ENCODE results near the gene PIP5K1A. TPM values are rescaled to one million over a fixed set of nuclear protein-coding genes. Genes with fewer than 3 reads are reported as not detected.
A peak's percentile ranks its signal among the peaks of the same experiment; 100 is the strongest.

The PIP5K1A gene
- total RNA-seq, 2 experiments from 2014 or later: 63.1 to 66.1 TPM

- DNase-seq: peak; percentile 55
- ATAC-seq: no peak
- H3K27ac Mint-ChIP-seq: peak overlapping the region; percentile 98
- intact Hi-C loops (cut with micrococcal nuclease): loop anchor here (5.0 kb wide), 1 partner anchor 152 kb away; the partner anchor contains the start of genes MINDY1 and PRUNE1
- peaks cover 53% of the 10 kb centered on the region for H3K36me3 Mint-ChIP-seq (ENCODE audit: low read depth)
- peak overlapping the region; percentile 97 for H3K4me3 Mint-ChIP-seq
- no peaks in the 10 kb centered on the region for H3K27me3 Mint-ChIP-seq
- no peak for TF ChIP-seq CTCF (IDR thresholded peaks at IDR 0.05)
- H3K9me3 Mint-ChIP-seq: no peaks in the 10 kb centered on the region
- peaks cover 56% of the 10 kb centered on the region for H3K4me1 Mint-ChIP-seq (ENCODE audit: low read depth)
- POLR2A ChIA-PET: interaction anchor here (0.6 to 2.9 kb wide), 10 partner anchors 7 to 168 kb away, joined by 3 to 21 read pairs (median 4); partner anchors contain the start of genes CDC42SE1, GABPB2, LYSMD1 and MLLT11
- CTCF ChIA-PET: interaction anchor here (0.7 to 9.7 kb wide), 8 partner anchors 10 to 134 kb away, joined by 3 to 298 read pairs (median 4); partner anchors contain the start of gene GABPB2
Measured at GRCh38 chr1:151158751-151159251, 39.6 kb upstream of the PIP5K1A start.

- CTCF ChIA-PET: interaction anchor here (0.7 to 9.7 kb wide), 6 partner anchors 11 to 135 kb away, joined by 3 to 298 read pairs (median 4); no protein-coding TSS in a partner anchor
Measured at GRCh38 chr1:151159373-151159772, 39.0 kb upstream of the PIP5K1A start.

GRCh38 chr1:151164732-151165280, 33.5 kb upstream of the PIP5K1A start:
- no peak for DNase-seq
- intact Hi-C loops (cut with micrococcal nuclease): loop anchor here (1.0 kb wide), 1 partner anchor 9 kb away; the partner anchor contains the start of gene TNFAIP8L2
- Mint-ChIP-seq H3K4me3 (peak overlapping the region; percentile 91), H3K4me1 (ENCODE audit: low read depth) (peaks cover 57% of the 10 kb centered on the region), H3K27me3 (no peaks in the 10 kb centered on the region), H3K27ac (peak overlapping the region; percentile 94), H3K36me3 (ENCODE audit: low read depth) (peaks cover 53% of the 10 kb centered on the region), H3K9me3 (no peaks in the 10 kb centered on the region)
- ChIA-PET POLR2A (interaction anchor here (0.9 to 3.3 kb wide), 4 partner anchors 7 to 141 kb away, joined by 3 to 25 read pairs (median 12); partner anchors contain the start of genes TNFAIP8L2 and VPS72), CTCF (interaction anchor here (0.9 to 2.4 kb wide), 2 partner anchors 8 to 65 kb away, joined by 6 to 7 read pairs; partner anchors contain the start of gene TNFAIP8L2)
- ATAC-seq: no peak
- TF ChIP-seq CTCF (IDR thresholded peaks at IDR 0.05): no peak

More at GRCh38 chr1:151159373-151159772, 39.0 kb upstream of the PIP5K1A start:
- Mint-ChIP-seq H3K4me3 (peak overlapping the region; percentile 97), H3K27ac (peak overlapping the region; percentile 98), H3K36me3 (ENCODE audit: low read depth) (peaks cover 57% of the 10 kb centered on the region), H3K4me1 (ENCODE audit: low read depth) (peaks cover 60% of the 10 kb centered on the region), H3K27me3 (no peaks in the 10 kb centered on the region), H3K9me3 (no peaks in the 10 kb centered on the region)
- ATAC-seq (no peak), DNase-seq (no peak)
- intact Hi-C loops (cut with micrococcal nuclease): loop anchor here (5.0 kb wide), 1 partner anchor 152 kb away; the partner anchor contains the start of genes MINDY1 and PRUNE1
- POLR2A ChIA-PET: interaction anchor here (0.6 to 1.5 kb wide), 5 partner anchors 24 to 167 kb away, joined by 3 to 5 read pairs (median 3); partner anchors contain the start of genes CDC42SE1 and MLLT11
- TF ChIP-seq CTCF (IDR thresholded peaks at IDR 0.05): no peak

- CTCF ChIA-PET: interaction anchor here (0.9 to 1.7 kb wide), 2 partner anchors 9 to 10 kb away, joined by 3 to 6 read pairs; partner anchors contain the start of gene TNFAIP8L2
- intact Hi-C loops (cut with micrococcal nuclease): loop anchor here (1.0 kb wide), 1 partner anchor 9 kb away; the partner anchor contains the start of gene TNFAIP8L2
- Mint-ChIP-seq H3K4me1 (ENCODE audit: low read depth) (peaks cover 53% of the 10 kb centered on the region), H3K27me3 (no peaks in the 10 kb centered on the region), H3K9me3 (no peaks in the 10 kb centered on the region), H3K27ac (peak overlapping the region; percentile 94), H3K36me3 (ENCODE audit: low read depth) (peaks cover 54% of the 10 kb centered on the region), H3K4me3 (peak overlapping the region; percentile 91)
- no peak for TF ChIP-seq CTCF (IDR thresholded peaks at IDR 0.05)
- POLR2A ChIA-PET: interaction anchor here (0.9 to 3.3 kb wide), 4 partner anchors 8 to 141 kb away, joined by 3 to 25 read pairs (median 12); partner anchors contain the start of genes TNFAIP8L2 and VPS72
- ATAC-seq (peak; percentile 1), DNase-seq (peak; percentile 18)
Measured at GRCh38 chr1:151165281-151165737, 33.0 kb upstream of the PIP5K1A start.
